Frontal cortex (tissue), 4 donors: ENCODE results near the gene TOMM34. TPM values are rescaled to one million over a fixed set of nuclear protein-coding genes. Genes with fewer than 3 reads are reported as not detected.

ENCODE experiments used
- DNase-seq, 2 donors: peaks; one replicate each; pipeline ENCODE4 v3.0.0; 2012; ENCODE audit warnings: low spot score in 2 of 2
- FAIRE-seq: peaks from 2 replicates; lab custom pipeline; 2012; peaks lifted over from hg19 to GRCh38; lab: Jason Lieb, UNC
- total RNA-seq: library from RNA; depleted of rRNA; stranded (reverse); fragments of >200 nt; gene quantifications from one replicate; pipeline ENCODE4 v1.2.3, GENCODE V29; 2014
- donor health status: control.
- donor health status: control.
- donor health status: control.

TOMM34 gene
- total RNA-seq, 1 donor from 2014 or later = 3.7 TPM

GRCh38 chr20:44963325-44964215 is 3.4 kb upstream of the TOMM34 start:
- no peak for FAIRE-seq
- DNase-seq = no peak

- FAIRE-seq = no peak
- no peak for DNase-seq
These were observed 2.3 kb upstream of the TOMM34 start for GRCh38 chr20:44962483-44962882.

GRCh38 chr20:44961870-44962267 is 1.7 kb upstream of the TOMM34 start:
- DNase-seq (no peak), FAIRE-seq (no peak)

- no peak for FAIRE-seq
These were observed 1.0 kb upstream of the TOMM34 start for GRCh38 chr20:44961011-44961869.

GRCh38 chr20:44959638-44960102 is 527 bp downstream of the TOMM34 start:
- DNase-seq (peak; percentile 37 to 44), FAIRE-seq (no peak)

More at GRCh38 chr20:44961011-44961869, 1.0 kb upstream of the TOMM34 start:
- DNase-seq = no peak

GRCh38 chr20:44959082-44959637 is 1.0 kb downstream of the TOMM34 start:
- FAIRE-seq = no peak
- DNase-seq = peak in 1 of 2 donors; percentile 20

- DNase-seq = no peak
- no peak for FAIRE-seq
These were observed 1.9 kb downstream of the TOMM34 start for GRCh38 chr20:44958276-44958675.

GRCh38 chr20:44956410-44956809 is 3.8 kb downstream of the TOMM34 start:
- no peak for FAIRE-seq

GRCh38 chr20:44955270-44955669 is 4.9 kb downstream of the TOMM34 start:
- FAIRE-seq (no peak), DNase-seq (no peak)

More at GRCh38 chr20:44956410-44956809, 3.8 kb downstream of the TOMM34 start:
- DNase-seq = no peak

- DNase-seq (no peak), FAIRE-seq (no peak)
These were observed 6.0 kb downstream of the TOMM34 start for GRCh38 chr20:44954211-44954610.

GRCh38 chr20:44952731-44953130 is 7.5 kb downstream of the TOMM34 start:
- no peak for FAIRE-seq

GRCh38 chr20:44950368-44950767 is 9.8 kb downstream of the TOMM34 start:
- FAIRE-seq = no peak
- DNase-seq = no peak

More at GRCh38 chr20:44952731-44953130, 7.5 kb downstream of the TOMM34 start:
- DNase-seq = no peak

- FAIRE-seq (no peak), DNase-seq (no peak)
These were observed 11.7 kb downstream of the TOMM34 start for GRCh38 chr20:44948513-44948912.

- FAIRE-seq (no peak), DNase-seq (no peak)
These were observed 12.1 kb downstream of the TOMM34 start for GRCh38 chr20:44948107-44948506.

- FAIRE-seq (no peak), DNase-seq (no peak)
These were observed 13.8 kb downstream of the TOMM34 start for GRCh38 chr20:44946271-44946852.

- FAIRE-seq = no peak
- DNase-seq = no peak
These were observed 14.9 kb downstream of the TOMM34 start for GRCh38 chr20:44945261-44945660.

GRCh38 chr20:44943828-44944227 is 16.4 kb downstream of the TOMM34 start:
- no peak for FAIRE-seq

GRCh38 chr20:44942264-44942973 is 17.8 kb downstream of the TOMM34 start:
- FAIRE-seq (no peak), DNase-seq (no peak)

More at GRCh38 chr20:44943828-44944227, 16.4 kb downstream of the TOMM34 start:
- DNase-seq = no peak

- FAIRE-seq (no peak), DNase-seq (no peak)
These were observed 19.0 kb downstream of the TOMM34 start for GRCh38 chr20:44941120-44941691.
